HepG2 (cell line): ENCODE data around the gene CFAP300. TPM values are rescaled to one million over a fixed set of nuclear protein-coding genes. Genes with fewer than 3 reads are reported as not detected.

Experiments
- CBFB ChIP-seq: sonication (generic); formaldehyde crosslinking; IDR thresholded peaks from 2 replicates; pipeline ENCODE4 v1.4.0; 2020; ENCODE audit warnings: missing genetic modification reagents
- CREB1 ChIP-seq, 2 experiments: fragments of 450-650 bp in 1 of 2; IDR thresholded peaks; 2 replicates each; pipeline ENCODE4 v1.6.1; 2016 to 2017; ENCODE audit warnings: control low read depth in 1 of 2, mild to moderate bottlenecking in 1 of 2, missing compliant biosample characterization in 1 of 2, missing genetic modification characterization in 1 of 2
- DR1 ChIP-seq: sonication (generic); formaldehyde crosslinking; IDR thresholded peaks from 2 replicates; pipeline ENCODE4 v1.8.0; 2021; ENCODE audit warnings: mild to moderate bottlenecking, missing genetic modification reagents, inconsistent platforms
- GPN1 ChIP-seq: sonication (generic); formaldehyde crosslinking; IDR thresholded peaks from 2 replicates; pipeline ENCODE4 v1.5.1; 2020; ENCODE audit warnings: missing genetic modification reagents, borderline replicate concordance
- HMGA1 ChIP-seq: sonication (generic); formaldehyde crosslinking; conservative IDR thresholded peaks from 2 replicates; pipeline ENCODE4 v1.4.0; 2020; ENCODE audit warnings: missing genetic modification reagents
- JUNB ChIP-seq: sonication (generic); formaldehyde crosslinking; IDR thresholded peaks from 2 replicates; pipeline ENCODE4 v1.8.0; 2022; ENCODE audit warnings: missing genetic modification reagents, mild to moderate bottlenecking, borderline replicate concordance
- MBNL3 ChIP-seq: fragments of 250-450 bp; sonication (Bioruptor Pico); conservative IDR thresholded peaks from 2 replicates; pipeline ENCODE4 v1.8.0; 2022; ENCODE audit warnings: mild to moderate bottlenecking, inconsistent platforms
- NFE2L1 ChIP-seq: sonication (generic); formaldehyde crosslinking; IDR thresholded peaks from 2 replicates; pipeline ENCODE4 v1.4.0; 2020; ENCODE audit warnings: missing genetic modification reagents, mild to moderate bottlenecking, borderline replicate concordance
- PHF8 ChIP-seq: sonication (generic); formaldehyde crosslinking; IDR thresholded peaks from 2 replicates; pipeline ENCODE4 v1.5.0; 2020; ENCODE audit warnings: missing genetic modification reagents
- SMC3 ChIP-seq: IDR thresholded peaks from 2 replicates; pipeline ENCODE4 v1.6.1; 2011; ENCODE audit warnings: low read length, improper control_type of control experiment
- THAP8 ChIP-seq: sonication (generic); formaldehyde crosslinking; IDR thresholded peaks from 2 replicates; pipeline ENCODE4 v1.5.1; 2020; ENCODE audit warnings: missing genetic modification reagents, mild to moderate bottlenecking, borderline replicate concordance
- THYN1 ChIP-seq: sonication (generic); formaldehyde crosslinking; IDR thresholded peaks from 2 replicates; pipeline ENCODE4 v1.8.1; 2023; ENCODE audit warnings: low read depth, mild to moderate bottlenecking, moderate library complexity, missing genetic modification reagents, borderline replicate concordance
- ZNF354B ChIP-seq: sonication (generic); formaldehyde crosslinking; IDR thresholded peaks from 2 replicates; pipeline ENCODE4 v1.8.0; 2022; ENCODE audit warnings: mild to moderate bottlenecking, missing genetic modification reagents
- ZNF431 ChIP-seq: sonication (generic); formaldehyde crosslinking; IDR thresholded peaks from 2 replicates; pipeline ENCODE4 v1.9.0; 2022; ENCODE audit warnings: missing genetic modification reagents, low read depth, mild to moderate bottlenecking, borderline replicate concordance
- ZNF563 ChIP-seq: sonication (generic); formaldehyde crosslinking; IDR thresholded peaks from 2 replicates; pipeline ENCODE4 v1.8.0; 2022; ENCODE audit warnings: mild to moderate bottlenecking, moderate library complexity, missing genetic modification reagents
- ZNF780A ChIP-seq: sonication (generic); formaldehyde crosslinking; IDR thresholded peaks from 2 replicates; pipeline ENCODE4 v1.8.0; 2022; ENCODE audit warnings: mild to moderate bottlenecking, missing genetic modification reagents, moderate library complexity
- polyA plus RNA-seq, 8 experiments: library from polyadenylated mRNA; depleted of rRNA in 3 of 8; stranded (reverse) in 7 of 8; unstranded in 1 of 8; fragments of >200 nt; fragmentation: Illumina TruSeq in 4 of 8; extraction: Trizol in 4 of 8; gene quantifications; 2 replicates each; pipeline versions ENCODE4 v1.2.1 to v1.2.3, GENCODE V29; 2011 to 2016; ENCODE audit warnings: low read depth in 4 of 8, missing spikeins in 1 of 8, mixed read lengths in 1 of 8; ENCODE audit not compliant: insufficient read depth in 1 of 8
- total RNA-seq, 5 experiments: library from RNA; depleted of rRNA; stranded (reverse); fragments of >200 nt; fragmentation: Illumina TruSeq; extraction: Trizol; gene quantifications; 2 replicates each; pipeline ENCODE4 v1.2.3, GENCODE V29; 2016; ENCODE audit warnings: low read depth in 1 of 5
- TF ChIP-seq, protein P1 (sequence below): IDR thresholded peaks from 2 replicates; pipeline ENCODE4 v1.6.1; 2016; ENCODE audit warnings: low read depth, missing genetic modification reagents, missing compliant biosample characterization
- TF ChIP-seq, protein P2 (sequence below): sonication (generic); formaldehyde crosslinking; IDR thresholded peaks from 2 replicates; pipeline ENCODE4 v1.4.0; 2020; ENCODE audit warnings: mild to moderate bottlenecking, missing genetic modification reagents

CFAP300 gene
- total and polyA plus RNA-seq, 2 of the 13 experiments (the other 11 are each of a cell fraction or from before 2014, with no cell fraction given): not detected

- TF ChIP-seq ZNF354B (CRISPR knock-in tag) (no peak), ZNF431 (CRISPR knock-in tag) (no peak), MBNL3 (CRISPR knock-in tag) (no peak), PHF8 (CRISPR knock-in tag) (peak; percentile 60), HMGA1 (CRISPR knock-in tag) (no peak), SMC3 (no peak), GPN1 (CRISPR knock-in tag) (no peak), NFE2L1 (CRISPR knock-in tag) (no peak), ZNF780A (no peak), DR1 (CRISPR knock-in tag) (no peak), CREB1 (IDR thresholded peaks at IDR 0.05) (no peak), CREB1 (CRISPR knock-in tag; IDR thresholded peaks at IDR 0.05) (no peak), JUNB (no peak), ZNF563 (no peak), CBFB (CRISPR knock-in tag) (no peak), THAP8 (no peak), THYN1 (CRISPR knock-in tag) (no peak)
- TF ChIP-seq, protein P1, sequence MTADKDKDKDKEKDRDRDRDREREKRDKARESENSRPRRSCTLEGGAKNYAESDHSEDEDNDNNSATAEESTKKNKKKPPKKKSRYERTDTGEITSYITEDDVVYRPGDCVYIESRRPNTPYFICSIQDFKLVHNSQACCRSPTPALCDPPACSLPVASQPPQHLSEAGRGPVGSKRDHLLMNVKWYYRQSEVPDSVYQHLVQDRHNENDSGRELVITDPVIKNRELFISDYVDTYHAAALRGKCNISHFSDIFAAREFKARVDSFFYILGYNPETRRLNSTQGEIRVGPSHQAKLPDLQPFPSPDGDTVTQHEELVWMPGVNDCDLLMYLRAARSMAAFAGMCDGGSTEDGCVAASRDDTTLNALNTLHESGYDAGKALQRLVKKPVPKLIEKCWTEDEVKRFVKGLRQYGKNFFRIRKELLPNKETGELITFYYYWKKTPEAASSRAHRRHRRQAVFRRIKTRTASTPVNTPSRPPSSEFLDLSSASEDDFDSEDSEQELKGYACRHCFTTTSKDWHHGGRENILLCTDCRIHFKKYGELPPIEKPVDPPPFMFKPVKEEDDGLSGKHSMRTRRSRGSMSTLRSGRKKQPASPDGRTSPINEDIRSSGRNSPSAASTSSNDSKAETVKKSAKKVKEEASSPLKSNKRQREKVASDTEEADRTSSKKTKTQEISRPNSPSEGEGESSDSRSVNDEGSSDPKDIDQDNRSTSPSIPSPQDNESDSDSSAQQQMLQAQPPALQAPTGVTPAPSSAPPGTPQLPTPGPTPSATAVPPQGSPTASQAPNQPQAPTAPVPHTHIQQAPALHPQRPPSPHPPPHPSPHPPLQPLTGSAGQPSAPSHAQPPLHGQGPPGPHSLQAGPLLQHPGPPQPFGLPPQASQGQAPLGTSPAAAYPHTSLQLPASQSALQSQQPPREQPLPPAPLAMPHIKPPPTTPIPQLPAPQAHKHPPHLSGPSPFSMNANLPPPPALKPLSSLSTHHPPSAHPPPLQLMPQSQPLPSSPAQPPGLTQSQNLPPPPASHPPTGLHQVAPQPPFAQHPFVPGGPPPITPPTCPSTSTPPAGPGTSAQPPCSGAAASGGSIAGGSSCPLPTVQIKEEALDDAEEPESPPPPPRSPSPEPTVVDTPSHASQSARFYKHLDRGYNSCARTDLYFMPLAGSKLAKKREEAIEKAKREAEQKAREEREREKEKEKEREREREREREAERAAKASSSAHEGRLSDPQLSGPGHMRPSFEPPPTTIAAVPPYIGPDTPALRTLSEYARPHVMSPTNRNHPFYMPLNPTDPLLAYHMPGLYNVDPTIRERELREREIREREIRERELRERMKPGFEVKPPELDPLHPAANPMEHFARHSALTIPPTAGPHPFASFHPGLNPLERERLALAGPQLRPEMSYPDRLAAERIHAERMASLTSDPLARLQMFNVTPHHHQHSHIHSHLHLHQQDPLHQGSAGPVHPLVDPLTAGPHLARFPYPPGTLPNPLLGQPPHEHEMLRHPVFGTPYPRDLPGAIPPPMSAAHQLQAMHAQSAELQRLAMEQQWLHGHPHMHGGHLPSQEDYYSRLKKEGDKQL (CRISPR knock-in tag): 0 out of 2 replicates have a peak, but pooled peaks have one; percentile 37
- TF ChIP-seq, protein P2, sequence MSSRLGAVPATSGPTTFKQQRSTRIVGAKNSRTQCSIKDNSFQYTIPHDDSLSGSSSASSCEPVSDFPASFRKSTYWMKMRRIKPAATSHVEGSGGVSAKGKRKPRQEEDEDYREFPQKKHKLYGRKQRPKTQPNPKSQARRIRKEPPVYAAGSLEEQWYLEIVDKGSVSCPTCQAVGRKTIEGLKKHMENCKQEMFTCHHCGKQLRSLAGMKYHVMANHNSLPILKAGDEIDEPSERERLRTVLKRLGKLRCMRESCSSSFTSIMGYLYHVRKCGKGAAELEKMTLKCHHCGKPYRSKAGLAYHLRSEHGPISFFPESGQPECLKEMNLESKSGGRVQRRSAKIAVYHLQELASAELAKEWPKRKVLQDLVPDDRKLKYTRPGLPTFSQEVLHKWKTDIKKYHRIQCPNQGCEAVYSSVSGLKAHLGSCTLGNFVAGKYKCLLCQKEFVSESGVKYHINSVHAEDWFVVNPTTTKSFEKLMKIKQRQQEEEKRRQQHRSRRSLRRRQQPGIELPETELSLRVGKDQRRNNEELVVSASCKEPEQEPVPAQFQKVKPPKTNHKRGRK (CRISPR knock-in tag): no peak
Observed at GRCh38 chr11:102111011-102111786, 64.0 kb downstream of the CFAP300 start (continued).
